A673 (cell line): ENCODE measurements around the gene TTC34. TPM values are rescaled to one million over a fixed set of nuclear protein-coding genes. Genes with fewer than 3 reads are reported as not detected.

Experiments
- Bru-seq: library from RNA; stranded (reverse); fragments of 400-500 nt; gene quantifications from one replicate; lab custom pipeline; 2021; lab: Mats Ljungman, UMichigan
- BruChase-seq, 2 experiments: library from RNA; stranded (reverse); fragments of 400-500 nt; gene quantifications; one replicate each; lab custom pipeline; 2021; lab: Mats Ljungman, UMichigan
- BruUV-seq: library from RNA; stranded (reverse); fragments of 400-500 nt; replicated peaks from 2 replicates; lab custom pipeline; 2021; lab: Mats Ljungman, UMichigan
- CTCF ChIA-PET: fragments of 300-600 bp; sonication (Branson Sonifier 250); formaldehyde crosslinking; loops from one replicate; lab custom pipeline; 2022; ENCODE audit warnings: antibody characterized with exemption; lab: Charles Lee
- POLR2A ChIA-PET: fragments of 300-600 bp; sonication (Branson Sonifier 250); formaldehyde crosslinking; loops from one replicate; lab custom pipeline; 2022; ENCODE audit warnings: antibody characterized with exemption; ENCODE audit not compliant: low non-redundant PET; lab: Charles Lee
- DNase-seq: peaks from one replicate; pipeline ENCODE4 v3.0.0-alpha.2; 2015; ENCODE audit warnings: low spot score
- H3K27ac ChIP-seq: fragments of 200-600 bp; sonication (generic); 2 replicates; pipeline ENCODE4 v1.5.1; 2016; ENCODE audit warnings: mixed run types, low read depth, mild to moderate bottlenecking, mixed read lengths, antibody characterized with exemption, low read length; ENCODE audit not compliant: poor library complexity, severe bottlenecking
- H3K27me3 ChIP-seq: fragments of 200-600 bp; sonication (generic); replicated peaks from 2 replicates; pipeline ENCODE4 v1.6.1; 2017; ENCODE audit warnings: mixed run types, low read depth, mild to moderate bottlenecking, mixed read lengths, antibody characterized with exemption, low read length; ENCODE audit not compliant: insufficient read depth, poor library complexity
- H3K36me3 ChIP-seq: fragments of 200-600 bp; sonication (generic); 2 replicates; pipeline ENCODE4 v1.6.1; 2016; ENCODE audit warnings: mixed run types, mild to moderate bottlenecking, mixed read lengths, antibody characterized with exemption, low read length; ENCODE audit not compliant: insufficient read depth, poor library complexity, severe bottlenecking
- H3K4me1 ChIP-seq: fragments of 200-600 bp; sonication (generic); 2 replicates; pipeline ENCODE4 v1.6.1; 2017; ENCODE audit warnings: mixed run types, mild to moderate bottlenecking, mixed read lengths, antibody characterized with exemption, low read length; ENCODE audit not compliant: insufficient read depth, poor library complexity, severe bottlenecking
- H3K4me3 ChIP-seq: fragments of 200-600 bp; sonication (generic); 2 replicates; pipeline ENCODE4 v1.5.1; 2016; ENCODE audit warnings: low read depth, mixed run types, mild to moderate bottlenecking, mixed read lengths, low read length; ENCODE audit not compliant: poor library complexity, severe bottlenecking
- H3K9me3 ChIP-seq: fragments of 200-600 bp; sonication (generic); 2 replicates; pipeline ENCODE4 v1.6.1; 2016; ENCODE audit warnings: mixed run types, low read depth, mild to moderate bottlenecking, mixed read lengths, antibody characterized with exemption, low read length; ENCODE audit not compliant: poor library complexity, severe bottlenecking
- CTCF ChIP-seq: fragments of 300-800, 200-600 bp; sonication (generic); conservative IDR thresholded peaks from 2 replicates; pipeline ENCODE4 v1.5.1; 2017; ENCODE audit warnings: low read depth, mild to moderate bottlenecking, antibody characterized with exemption, low read length, moderate library complexity, mixed read lengths
- EZH2 ChIP-seq: fragments of 200-600 bp; sonication (generic); IDR thresholded peaks from 2 replicates; pipeline ENCODE4 v1.6.1; 2017; ENCODE audit warnings: borderline replicate concordance, low read depth, mild to moderate bottlenecking, mixed read lengths, antibody characterized with exemption, low read length; ENCODE audit not compliant: poor library complexity, severe bottlenecking
- intact Hi-C: fragments of 100-400 bp; cut with micrococcal nuclease; formaldehyde crosslinking; loops from one replicate; pipeline ENCODE4 v1.10.0; 2022; ENCODE audit not compliant: unreplicated experiment
- long read RNA-seq: library from polyadenylated mRNA; stranded (forward); transcript quantifications from one replicate; pipeline ENCODE4 v2.0.0, GENCODE V29; 2022
- total RNA-seq: library from RNA; stranded (reverse); gene quantifications from 2 replicates; pipeline ENCODE4 v1.2.3, GENCODE V29; 2021

Gene TTC34
- 0.84 and 1.5 TPM in 2 replicates for total RNA-seq
- percentile 10 among the genes with signal in this experiment for Bru-seq, nascent RNA
- BruChase-seq, experiment 1, labeled RNA remaining after a 2-hour chase = percentile 5 among the genes with signal in this experiment
- percentile 6 among the genes with signal in this experiment for BruChase-seq, experiment 2, labeled RNA remaining after a 6-hour chase
- long read RNA-seq, partial matches to known transcripts = 0 of 1 reads
- long read RNA-seq, other reads (novel, unspliced or antisense) = 1 of 1 reads

DNA sequence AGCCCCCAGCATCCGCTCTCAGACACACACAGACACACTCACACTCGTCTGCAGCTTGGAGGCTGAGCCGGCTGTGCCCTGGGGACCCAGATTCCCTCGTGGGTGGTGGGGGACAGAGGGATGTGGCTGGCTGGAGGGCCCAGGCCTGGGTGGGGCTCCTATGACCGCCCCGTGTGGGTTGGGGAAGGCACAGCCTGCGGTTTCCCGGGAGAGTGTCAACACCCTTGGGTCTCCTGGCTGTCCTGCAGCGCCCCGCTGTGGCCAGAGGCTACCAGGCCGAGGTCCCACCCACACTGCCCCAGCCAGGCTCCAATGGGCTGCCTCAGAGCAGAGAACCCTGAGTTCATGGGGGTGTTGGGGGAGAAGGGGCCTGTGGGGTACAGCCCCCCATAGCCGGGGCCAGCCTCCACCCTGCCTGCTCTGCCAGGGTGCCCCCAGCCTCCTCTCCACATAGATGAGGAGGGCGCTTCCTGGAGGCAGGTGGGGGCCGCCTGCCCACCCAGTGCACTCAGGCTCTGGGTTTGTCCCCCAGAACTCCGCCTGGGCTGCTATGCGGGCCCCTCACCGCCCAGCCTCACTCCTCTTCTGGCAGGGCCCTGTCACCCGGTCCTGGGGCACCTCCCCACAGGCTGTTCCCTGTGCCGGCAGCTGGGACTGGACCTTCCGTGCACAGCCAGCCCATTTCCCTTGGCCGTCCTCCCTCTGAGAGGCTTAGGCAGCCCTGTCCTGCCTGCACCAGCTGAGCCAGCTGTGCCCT is at the start of gene TTC34:
Gene TTC34 (minus strand): TSS at position 159 of the 757 bp plus-strand sequence. CDS start 866 bp downstream, outside the sequence.
- H3K4me3 ChIP-seq = no peak within 1 kb of the TSS
- H3K27me3 ChIP-seq = peaks cover 29% of the 10 kb centered on the region
- TF ChIP-seq EZH2 (no peak), CTCF (peak; percentile 53)
- no peak within 1 kb of the TSS for H3K27ac ChIP-seq
- intact Hi-C loops = no loop called here
- peak; percentile 34 for DNase-seq
- no peaks in the 10 kb centered on the region for H3K9me3 ChIP-seq
- BruUV-seq = no TSS peak
- CTCF ChIA-PET = no interaction called here
- no peaks in the 10 kb centered on the region for H3K4me1 ChIP-seq
- no peaks in the 10 kb centered on the region for H3K36me3 ChIP-seq
- POLR2A ChIA-PET = interaction anchor here (0.7 kb wide), 1 partner anchor 570 kb away, joined by 12 read pairs; no protein-coding TSS in a partner anchor

- TF ChIP-seq CTCF (no peak), EZH2 (no peak)
- Histone ChIP-seq H3K9me3 (no peaks in the 10 kb centered on the region), H3K4me3 (no peak overlapping the region), H3K27ac (no peak overlapping the region), H3K27me3 (peaks cover 50% of the 10 kb centered on the region), H3K36me3 (no peaks in the 10 kb centered on the region), H3K4me1 (no peaks in the 10 kb centered on the region)
- intact Hi-C loops = no loop called here
- CTCF ChIA-PET = no interaction called here
- no TSS peak for BruUV-seq
- DNase-seq = no peak
- POLR2A ChIA-PET = no interaction called here
Measured at GRCh38 chr1:2850502-2850901, 49.0 kb upstream of the TTC34 start.

DNA sequence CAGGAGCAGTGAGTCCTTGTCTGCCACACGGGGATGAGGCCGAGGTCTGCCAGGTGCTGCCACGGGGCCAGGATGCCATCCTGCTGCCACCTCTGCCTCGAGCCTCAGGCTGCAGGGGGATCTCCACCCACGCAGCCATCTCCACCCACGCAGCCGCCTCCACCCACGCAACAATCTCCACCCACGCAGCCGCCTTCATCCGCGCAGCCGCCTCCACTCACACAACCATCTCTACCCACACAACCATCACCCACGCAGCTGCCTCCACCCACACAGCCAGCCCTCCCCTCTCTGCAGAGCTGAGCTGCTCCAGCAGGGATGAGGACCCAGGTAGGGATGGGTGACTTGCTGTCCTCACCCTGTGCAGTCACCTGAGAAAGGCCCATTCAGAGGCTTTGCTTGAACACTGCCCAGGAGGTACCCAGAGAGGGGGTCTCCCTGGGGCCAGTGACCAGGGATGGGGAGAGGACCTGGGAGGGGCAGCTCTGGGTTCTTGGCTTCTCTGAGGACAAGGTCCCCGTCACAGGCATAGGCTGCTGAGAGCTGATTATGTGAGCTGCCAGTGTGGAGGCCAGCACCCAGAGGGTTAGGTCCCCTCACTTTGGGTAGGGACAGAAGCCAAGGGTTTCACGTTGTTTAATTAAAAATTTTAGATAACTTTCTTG is 46.6 kb upstream of the TTC34 start:
- Histone ChIP-seq H3K27ac (no peak overlapping the region), H3K27me3 (peaks cover 36% of the 10 kb centered on the region), H3K36me3 (no peaks in the 10 kb centered on the region), H3K9me3 (peaks cover 7% of the 10 kb centered on the region), H3K4me1 (no peaks in the 10 kb centered on the region), H3K4me3 (no peak overlapping the region)
- CTCF ChIA-PET = no interaction called here
- intact Hi-C loops = no loop called here
- TF ChIP-seq CTCF (no peak), EZH2 (no peak)
- DNase-seq = no peak
- POLR2A ChIA-PET = no interaction called here
- no TSS peak for BruUV-seq
